ENCODE results near the gene GDF3.

GRCh38 chr12:7679251-7680045 lies 16.1 kb downstream of the GDF3 start:
- TF ChIP-seq CTCF (IDR thresholded peaks at IDR 0.05) (no peak), POLR2AphosphoS5 (IDR thresholded peaks at IDR 0.05) (no peak)

All from breast epithelium (tissue), 3 donors.